A549 (cell line): ENCODE results near the gene PPP3CA.

Experiments
- EP300 ChIP-seq, 2 experiments: fragments of >200 bp; sonication (Bioruptor Twin); formaldehyde crosslinking; IDR thresholded peaks; 2 replicates in 1 of 2; 3 replicates in 1 of 2; pipeline ENCODE4 v1.6.1; 2016 to 2017
- KDM1A ChIP-seq: fragments of 200-600 bp; sonication (generic); IDR thresholded peaks from 2 replicates; pipeline ENCODE4 v1.6.1; 2016; ENCODE audit warnings: low read depth, mild to moderate bottlenecking
- MYC ChIP-seq: IDR thresholded peaks from 2 replicates; pipeline ENCODE4 v1.6.1; 2012; ENCODE audit warnings: mild to moderate bottlenecking, inconsistent platforms, low read length, improper control_type of control experiment, borderline replicate concordance
- POLR2A ChIP-seq: IDR thresholded peaks from 2 replicates; pipeline ENCODE4 v1.6.1; 2012; ENCODE audit warnings: mild to moderate bottlenecking, low read length
- RAD21 ChIP-seq, 2 experiments: fragments of >200 bp in 1 of 2; sonication (Bioruptor Twin) in 1 of 2; formaldehyde crosslinking in 1 of 2; IDR thresholded peaks in 1 of 2; conservative IDR thresholded peaks in 1 of 2; 2 replicates in 1 of 2; 3 replicates in 1 of 2; pipeline ENCODE4 v1.6.1; 2012 to 2018; ENCODE audit warnings: inconsistent platforms in 1 of 2
- RCOR1 ChIP-seq: fragments of 150-350 bp; IDR thresholded peaks from 2 replicates; pipeline ENCODE4 v1.6.1; 2014; ENCODE audit warnings: antibody characterized with exemption, low read length, low read depth
- SMC3 ChIP-seq: fragments of >200 bp; sonication (Bioruptor Twin); formaldehyde crosslinking; IDR thresholded peaks from 3 replicates; pipeline ENCODE4 v1.6.1; 2018; ENCODE audit warnings: inconsistent platforms
- TFCP2L1 ChIP-seq: fragments of 250-450 bp; sonication (Bioruptor Pico); IDR thresholded peaks from 2 replicates; pipeline ENCODE4 v1.5.0; 2021; ENCODE audit warnings: mild to moderate bottlenecking
- TF ChIP-seq, protein P1 (sequence below): fragments of 450-650 bp; IDR thresholded peaks from 2 replicates; pipeline ENCODE4 v1.6.1; 2014; ENCODE audit warnings: antibody characterized with exemption
- TF ChIP-seq, protein P2 (sequence below): fragments of >200 bp; sonication (Bioruptor Twin); formaldehyde crosslinking; IDR thresholded peaks from 2 replicates; pipeline ENCODE4 v1.6.1; 2016
- TF ChIP-seq, protein P3 (sequence below): fragments of >200 bp; sonication (Bioruptor Twin); formaldehyde crosslinking; IDR thresholded peaks from 3 replicates; pipeline ENCODE4 v1.5.1; 2016

DNA sequence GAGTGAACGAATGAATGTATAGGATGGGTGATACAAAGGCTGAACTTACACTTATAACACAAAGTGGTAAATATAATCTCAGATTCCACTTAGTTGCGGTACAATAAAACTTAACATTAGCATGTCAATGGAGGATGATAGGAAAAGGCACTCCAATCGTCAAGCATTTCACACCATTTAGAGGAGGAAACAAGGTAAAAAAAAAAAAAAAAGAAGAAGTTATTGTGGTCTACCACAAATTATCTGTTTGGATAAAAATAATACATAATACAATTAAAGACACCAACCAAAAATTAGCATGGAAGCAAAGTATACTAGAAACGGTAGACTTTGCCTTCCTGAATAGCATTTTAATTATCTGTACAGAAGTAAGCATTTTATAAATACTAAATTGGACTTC is 205.5 kb downstream of the PPP3CA start:
- TF ChIP-seq TFCP2L1 (no peak), POLR2A (no peak), EP300 (IDR thresholded peaks at IDR 0.05) (no peak), RAD21 (conservative IDR thresholded peaks at IDR 0.05 in 1 of 2, IDR thresholded peaks at IDR 0.05 in 1 of 2) (no peak), SMC3 (no peak), RCOR1 (no peak), KDM1A (no peak), MYC (no peak)
- TF ChIP-seq, protein P1, sequence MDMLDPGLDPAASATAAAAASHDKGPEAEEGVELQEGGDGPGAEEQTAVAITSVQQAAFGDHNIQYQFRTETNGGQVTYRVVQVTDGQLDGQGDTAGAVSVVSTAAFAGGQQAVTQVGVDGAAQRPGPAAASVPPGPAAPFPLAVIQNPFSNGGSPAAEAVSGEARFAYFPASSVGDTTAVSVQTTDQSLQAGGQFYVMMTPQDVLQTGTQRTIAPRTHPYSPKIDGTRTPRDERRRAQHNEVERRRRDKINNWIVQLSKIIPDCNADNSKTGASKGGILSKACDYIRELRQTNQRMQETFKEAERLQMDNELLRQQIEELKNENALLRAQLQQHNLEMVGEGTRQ, result no peak
- TF ChIP-seq, protein P2, sequence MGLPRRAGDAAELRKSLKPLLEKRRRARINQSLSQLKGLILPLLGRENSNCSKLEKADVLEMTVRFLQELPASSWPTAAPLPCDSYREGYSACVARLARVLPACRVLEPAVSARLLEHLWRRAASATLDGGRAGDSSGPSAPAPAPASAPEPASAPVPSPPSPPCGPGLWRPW, result no peak
- TF ChIP-seq, protein P3, sequence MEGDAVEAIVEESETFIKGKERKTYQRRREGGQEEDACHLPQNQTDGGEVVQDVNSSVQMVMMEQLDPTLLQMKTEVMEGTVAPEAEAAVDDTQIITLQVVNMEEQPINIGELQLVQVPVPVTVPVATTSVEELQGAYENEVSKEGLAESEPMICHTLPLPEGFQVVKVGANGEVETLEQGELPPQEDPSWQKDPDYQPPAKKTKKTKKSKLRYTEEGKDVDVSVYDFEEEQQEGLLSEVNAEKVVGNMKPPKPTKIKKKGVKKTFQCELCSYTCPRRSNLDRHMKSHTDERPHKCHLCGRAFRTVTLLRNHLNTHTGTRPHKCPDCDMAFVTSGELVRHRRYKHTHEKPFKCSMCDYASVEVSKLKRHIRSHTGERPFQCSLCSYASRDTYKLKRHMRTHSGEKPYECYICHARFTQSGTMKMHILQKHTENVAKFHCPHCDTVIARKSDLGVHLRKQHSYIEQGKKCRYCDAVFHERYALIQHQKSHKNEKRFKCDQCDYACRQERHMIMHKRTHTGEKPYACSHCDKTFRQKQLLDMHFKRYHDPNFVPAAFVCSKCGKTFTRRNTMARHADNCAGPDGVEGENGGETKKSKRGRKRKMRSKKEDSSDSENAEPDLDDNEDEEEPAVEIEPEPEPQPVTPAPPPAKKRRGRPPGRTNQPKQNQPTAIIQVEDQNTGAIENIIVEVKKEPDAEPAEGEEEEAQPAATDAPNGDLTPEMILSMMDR, result no peak
